Tibial nerve (tissue), 3 donors: ENCODE results near the gene PRKG1.

Experiments used
- POLR2A ChIP-seq, 2 donors: fragments of 450-650 bp; IDR thresholded peaks; one replicate each; pipeline ENCODE4 v1.6.1; 2017; ENCODE audit warnings: antibody characterized with exemption in 2 of 2, mild to moderate bottlenecking in 2 of 2, moderate library complexity in 2 of 2
- TF ChIP-seq, protein P1 (sequence below), 5 experiments: fragments of 200-600 bp in 3 of 5; fragments of 450-650 bp in 2 of 5; sonication (generic) in 3 of 5; IDR thresholded peaks; one replicate each; pipeline ENCODE4 v1.5.1; 2016 to 2019; ENCODE audit warnings: antibody characterized with exemption in 5 of 5, mild to moderate bottlenecking in 3 of 5, moderate library complexity in 2 of 5

DNA sequence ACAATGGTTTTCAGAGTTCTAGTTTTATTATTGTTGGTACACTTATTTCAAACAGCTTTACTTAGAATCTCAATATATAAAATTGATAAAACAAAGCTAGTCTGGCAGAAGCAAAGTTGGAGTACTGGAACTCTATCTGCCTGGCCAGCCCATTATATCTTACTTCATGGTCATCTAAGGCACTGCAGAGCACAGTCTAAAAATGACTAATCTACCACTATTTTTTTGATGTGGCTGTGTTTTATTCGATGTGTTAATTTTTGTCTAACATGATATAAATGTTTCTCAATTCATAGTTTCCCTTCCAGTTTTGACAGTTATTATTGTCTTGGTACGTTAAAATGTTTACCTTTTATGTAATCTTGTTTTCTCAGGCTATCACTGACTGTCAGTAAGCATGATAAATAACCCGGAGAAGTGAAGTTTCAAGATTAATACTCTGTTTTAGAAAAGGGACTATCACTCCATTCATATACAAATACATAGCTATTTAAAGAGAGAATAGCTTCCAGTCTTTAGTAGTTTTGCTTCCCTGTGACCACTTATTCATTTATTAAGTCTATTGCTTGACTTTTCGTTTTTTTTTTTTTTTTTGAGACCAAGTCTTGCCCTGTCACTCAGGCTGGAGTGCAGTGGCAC lies 685.7 kb downstream of the PRKG1 start:
- TF ChIP-seq POLR2A (IDR thresholded peaks at IDR 0.05) = no peak
- TF ChIP-seq, protein P1, sequence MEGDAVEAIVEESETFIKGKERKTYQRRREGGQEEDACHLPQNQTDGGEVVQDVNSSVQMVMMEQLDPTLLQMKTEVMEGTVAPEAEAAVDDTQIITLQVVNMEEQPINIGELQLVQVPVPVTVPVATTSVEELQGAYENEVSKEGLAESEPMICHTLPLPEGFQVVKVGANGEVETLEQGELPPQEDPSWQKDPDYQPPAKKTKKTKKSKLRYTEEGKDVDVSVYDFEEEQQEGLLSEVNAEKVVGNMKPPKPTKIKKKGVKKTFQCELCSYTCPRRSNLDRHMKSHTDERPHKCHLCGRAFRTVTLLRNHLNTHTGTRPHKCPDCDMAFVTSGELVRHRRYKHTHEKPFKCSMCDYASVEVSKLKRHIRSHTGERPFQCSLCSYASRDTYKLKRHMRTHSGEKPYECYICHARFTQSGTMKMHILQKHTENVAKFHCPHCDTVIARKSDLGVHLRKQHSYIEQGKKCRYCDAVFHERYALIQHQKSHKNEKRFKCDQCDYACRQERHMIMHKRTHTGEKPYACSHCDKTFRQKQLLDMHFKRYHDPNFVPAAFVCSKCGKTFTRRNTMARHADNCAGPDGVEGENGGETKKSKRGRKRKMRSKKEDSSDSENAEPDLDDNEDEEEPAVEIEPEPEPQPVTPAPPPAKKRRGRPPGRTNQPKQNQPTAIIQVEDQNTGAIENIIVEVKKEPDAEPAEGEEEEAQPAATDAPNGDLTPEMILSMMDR (IDR thresholded peaks at IDR 0.05) = no peak
